GM20000 (cell line): Measurements from ENCODE around the gene CAPN8.

Experiments
- DNase-seq: peaks from one replicate; pipeline ENCODE4 v3.0.0; 2012; ENCODE audit warnings: low spot score
- CTCF ChIP-seq: IDR thresholded peaks from 2 replicates; pipeline ENCODE4 v1.5.1; 2012; ENCODE audit warnings: mild to moderate bottlenecking, control low read depth; ENCODE audit errors: extremely low read depth, missing control alignments

CAPN8 gene

GRCh38 chr1:223628233-223629125 lies 37.0 kb downstream of the CAPN8 start:
- TF ChIP-seq CTCF, result peak; percentile 44
- peak; percentile 46 for DNase-seq

GRCh38 chr1:223622132-223622842 lies 43.2 kb downstream of the CAPN8 start:
- no peak for TF ChIP-seq CTCF
- DNase-seq, result no peak

- peak; percentile 42 for DNase-seq
- TF ChIP-seq CTCF, result no peak
Measured at GRCh38 chr1:223621312-223621734, 44.2 kb downstream of the CAPN8 start.

- DNase-seq, result no peak
Measured at GRCh38 chr1:223620297-223620897, 45.1 kb downstream of the CAPN8 start.

GRCh38 chr1:223618680-223619079 lies 46.8 kb downstream of the CAPN8 start:
- TF ChIP-seq CTCF, result no peak
- no peak for DNase-seq

More at GRCh38 chr1:223620297-223620897, 45.1 kb downstream of the CAPN8 start:
- TF ChIP-seq CTCF, result no peak

- no peak for TF ChIP-seq CTCF
- DNase-seq, result no peak
Measured at GRCh38 chr1:223617323-223618070, 48.0 kb downstream of the CAPN8 start.
